ENCODE results near the gene FAM13A.

GRCh38 chr4:88761861-88762523 is 295.0 kb downstream of the FAM13A start:
- no peak for TF ChIP-seq EZH2 (IDR thresholded peaks at IDR 0.05; ENCODE audit: low read depth)
- TF ChIP-seq CTCF (conservative IDR thresholded peaks at IDR 0.05) = no peak

Measured in PC-9 (cell line).